H9 (cell line): ENCODE measurements around the gene ROBO1. TPM values are rescaled to one million over a fixed set of nuclear protein-coding genes. Genes with fewer than 3 reads are reported as not detected.

Source experiments
- DNase-seq: peaks from one replicate; pipeline ENCODE4 v3.0.0-alpha.2; 2017
- H2AFZ ChIP-seq: one replicate; pipeline ENCODE4 v1.6.1; 2013; ENCODE audit warnings: mild to moderate bottlenecking, low read length, control low read depth, moderate library complexity
- H2AK5ac ChIP-seq: 2 replicates; pipeline ENCODE4 v1.6.1; 2013; ENCODE audit warnings: low read length, control low read depth, mixed read lengths; ENCODE audit not compliant: insufficient read length
- H2BK120ac ChIP-seq: one replicate; pipeline ENCODE4 v1.6.1; 2013; ENCODE audit warnings: low read depth, mild to moderate bottlenecking, low read length, control low read depth, inconsistent platforms; ENCODE audit not compliant: poor library complexity, severe bottlenecking
- H2BK12ac ChIP-seq: 2 replicates; pipeline ENCODE4 v1.6.1; 2013; ENCODE audit warnings: low read length, control low read depth, mixed read lengths, low read depth; ENCODE audit not compliant: insufficient read length
- H2BK15ac ChIP-seq: 2 replicates; pipeline ENCODE4 v1.6.1; 2013; ENCODE audit warnings: low read depth, low read length, control low read depth
- H2BK20ac ChIP-seq: one replicate; pipeline ENCODE4 v1.6.1; 2013; ENCODE audit warnings: low read depth, mild to moderate bottlenecking, low read length, control low read depth, inconsistent platforms; ENCODE audit not compliant: poor library complexity, severe bottlenecking
- H2BK5ac ChIP-seq: 2 replicates; pipeline ENCODE4 v1.6.1; 2013; ENCODE audit warnings: low read length, control low read depth, mixed read lengths; ENCODE audit not compliant: insufficient read length
- H3K14ac ChIP-seq: 2 replicates; pipeline ENCODE4 v1.6.1; 2013; ENCODE audit warnings: low read length, control low read depth; ENCODE audit not compliant: insufficient read depth
- H3K18ac ChIP-seq: 2 replicates; pipeline ENCODE4 v1.6.1; 2013; ENCODE audit warnings: low read depth, mild to moderate bottlenecking, mixed read lengths, low read length, control low read depth; ENCODE audit not compliant: insufficient read length
- H3K23ac ChIP-seq: 2 replicates; pipeline ENCODE4 v1.6.1; 2013; ENCODE audit warnings: low read length, control low read depth, mixed read lengths, low read depth; ENCODE audit not compliant: insufficient read length
- H3K23me2 ChIP-seq: 2 replicates; pipeline ENCODE4 v1.6.1; 2013; ENCODE audit warnings: low read depth, mild to moderate bottlenecking, mixed read lengths, low read length, control low read depth; ENCODE audit not compliant: insufficient read length, poor library complexity, severe bottlenecking
- H3K27ac ChIP-seq: 2 replicates; pipeline ENCODE4 v1.5.1; 2013; ENCODE audit warnings: low read length, control low read depth, mixed read lengths, low read depth; ENCODE audit not compliant: insufficient read length
- H3K27me3 ChIP-seq: 2 replicates; pipeline ENCODE4 v1.6.1; 2013; ENCODE audit warnings: low read length, control low read depth, inconsistent platforms; ENCODE audit not compliant: insufficient read depth
- H3K4ac ChIP-seq: 2 replicates; pipeline ENCODE4 v1.6.1; 2013; ENCODE audit warnings: low read depth, mild to moderate bottlenecking, control low read depth, inconsistent platforms, low read length, moderate library complexity
- H3K4me1 ChIP-seq: 2 replicates; pipeline ENCODE4 v1.6.1; 2013; ENCODE audit warnings: low read length, control low read depth, inconsistent platforms; ENCODE audit not compliant: insufficient read depth
- H3K4me2 ChIP-seq: 2 replicates; pipeline ENCODE4 v1.6.1; 2013; ENCODE audit warnings: low read length, control low read depth, mixed read lengths; ENCODE audit not compliant: insufficient read length, insufficient read depth
- H3K56ac ChIP-seq: 2 replicates; pipeline ENCODE4 v1.6.1; 2013; ENCODE audit warnings: low read depth, mild to moderate bottlenecking, mixed read lengths, low read length, control low read depth; ENCODE audit not compliant: insufficient read length
- H3K79me1 ChIP-seq: 2 replicates; pipeline ENCODE4 v1.6.1; 2013; ENCODE audit warnings: low read depth, mild to moderate bottlenecking, moderate library complexity, low read length, control low read depth, inconsistent platforms; ENCODE audit not compliant: insufficient read depth, poor library complexity, severe bottlenecking
- H3K79me2 ChIP-seq: 2 replicates; pipeline ENCODE4 v1.6.1; 2013; ENCODE audit warnings: low read length, control low read depth, inconsistent platforms; ENCODE audit not compliant: insufficient read depth
- H3K9ac ChIP-seq: 2 replicates; pipeline ENCODE4 v1.6.1; 2013; ENCODE audit warnings: low read length, control low read depth, mixed read lengths; ENCODE audit not compliant: insufficient read length; ENCODE audit errors: extremely low read depth
- H3K9me3 ChIP-seq: one replicate; pipeline ENCODE4 v1.6.1; 2013; ENCODE audit warnings: low read depth, low read length, inconsistent platforms; ENCODE audit not compliant: control insufficient read depth
- H3T11ph ChIP-seq: one replicate; pipeline ENCODE4 v1.6.1; 2013; ENCODE audit warnings: mild to moderate bottlenecking, low read length, control low read depth, inconsistent platforms
- H4K20me1 ChIP-seq: one replicate; pipeline ENCODE4 v1.6.1; 2013; ENCODE audit not compliant: control insufficient read depth, insufficient read length, insufficient read depth
- H4K5ac ChIP-seq: 2 replicates; pipeline ENCODE4 v1.6.1; 2013; ENCODE audit warnings: low read depth, mild to moderate bottlenecking, mixed read lengths, low read length, control low read depth; ENCODE audit not compliant: insufficient read length
- H4K8ac ChIP-seq: replicated peaks from 2 replicates; pipeline ENCODE4 v1.6.1; 2013; ENCODE audit warnings: low read length, control low read depth, mixed read lengths, low read depth; ENCODE audit not compliant: insufficient read length
- H4K91ac ChIP-seq: 2 replicates; pipeline ENCODE4 v1.6.1; 2013; ENCODE audit warnings: low read depth, mild to moderate bottlenecking, moderate library complexity, mixed read lengths, low read length, control low read depth; ENCODE audit not compliant: insufficient read length
- H3K27ac Mint-ChIP-seq, 3 experiments: 2 replicates in 2 of 3; 3 replicates in 1 of 3; pipeline ENCODE4 v1.8.0; 2020 to 2021; ENCODE audit warnings: mixed read lengths in 3 of 3, mild to moderate bottlenecking in 1 of 3, moderate library complexity in 1 of 3
- H3K27me3 Mint-ChIP-seq: 2 replicates; pipeline ENCODE4 v1.8.0; 2021; ENCODE audit warnings: low read depth, mild to moderate bottlenecking, moderate library complexity, mixed read lengths
- H3K36me3 Mint-ChIP-seq, 3 experiments: 2 replicates in 2 of 3; 3 replicates in 1 of 3; pipeline ENCODE4 v1.8.0; 2020 to 2021; ENCODE audit warnings: low read depth in 3 of 3, mixed read lengths in 3 of 3; ENCODE audit not compliant: insufficient read depth in 1 of 3
- H3K4me1 Mint-ChIP-seq, 2 experiments: 2 replicates each; pipeline ENCODE4 v1.8.0; 2020; ENCODE audit warnings: mixed read lengths in 2 of 2
- H3K4me3 Mint-ChIP-seq, 2 experiments: 2 replicates in 1 of 2; 3 replicates in 1 of 2; pipeline ENCODE4 v1.8.0; 2020 to 2021; ENCODE audit warnings: mild to moderate bottlenecking in 2 of 2, mixed read lengths in 2 of 2, moderate library complexity in 1 of 2
- H3K9me3 Mint-ChIP-seq, 2 experiments: 2 replicates in 1 of 2; 3 replicates in 1 of 2; pipeline ENCODE4 v1.8.0; 2020; ENCODE audit warnings: mild to moderate bottlenecking in 2 of 2, mixed read lengths in 2 of 2, moderate library complexity in 1 of 2
- CTCF ChIP-seq: fragments of 200-600 bp; sonication (generic); conservative IDR thresholded peaks from 3 replicates; pipeline ENCODE4 v1.8.0; 2021; ENCODE audit warnings: antibody characterized with exemption, mild to moderate bottlenecking
- total RNA-seq: library from RNA; stranded (reverse); gene quantifications from 2 replicates; pipeline ENCODE4 v1.2.1, GENCODE V29; 2021

Gene ROBO1
- total RNA-seq, 1 experiment from 2014 or later: 62.7 TPM

- Histone ChIP-seq H3K14ac (no peak overlapping the region), H2BK120ac (no peak overlapping the region), H4K5ac (no peak overlapping the region), H3K56ac (no peak overlapping the region), H2AFZ (no peak overlapping the region), H4K20me1 (no peaks in the 10 kb centered on the region), H3K23ac (no peak overlapping the region), H3K4me1 (peaks cover 2% of the 10 kb centered on the region; the same call in 1 of the 2 replicates), H3K9ac (no peak overlapping the region), H3K79me2 (peaks cover 10% of the 10 kb centered on the region; the same call in 1 of the 2 replicates), H3K27me3 (no peaks in the 10 kb centered on the region), H2AK5ac (no peak overlapping the region), H3K4me2 (no peak overlapping the region), H3K18ac (no peak overlapping the region), H3K9me3 (no peaks in the 10 kb centered on the region), H2BK20ac (no peak overlapping the region), H4K91ac (no peak overlapping the region), H4K8ac (no peak overlapping the region), H3K23me2 (no peaks in the 10 kb centered on the region), H2BK5ac (no peak overlapping the region), H2BK15ac (no peak overlapping the region), H3T11ph (no peak overlapping the region), H3K27ac (no peak overlapping the region), H2BK12ac (no peak overlapping the region), H3K79me1 (no peaks in the 10 kb centered on the region), H3K4ac (no peak overlapping the region)
- Mint-ChIP-seq H3K36me3 (peaks cover 0 to 11% (median 2%) of the 10 kb centered on the region in 3 experiments; a peak in 5 of 7 replicates), H3K27ac (no peak overlapping the region), H3K4me1 (peaks cover 42 to 45% of the 10 kb centered on the region in 2 experiments), H3K4me3 (no peak overlapping the region), H3K9me3 (no peaks in the 10 kb centered on the region; a peak in 1 of 5 replicates), H3K27me3 (no peaks in the 10 kb centered on the region)
- TF ChIP-seq CTCF: no peak
- no peak for DNase-seq
Measured at GRCh38 chr3:78992400-78992799, 775.4 kb downstream of the ROBO1 start.
